H1 (cell line): Measurements from ENCODE around the gene SIRT3. TPM values are rescaled to one million over a fixed set of nuclear protein-coding genes. Genes with fewer than 3 reads are reported as not detected.
A peak's percentile ranks its signal among the peaks of the same experiment; 100 is the strongest.

Experiments used
- CHD2 ChIP-seq: IDR thresholded peaks from 2 replicates; pipeline ENCODE4 v1.6.1; 2012; ENCODE audit warnings: low read length, improper control_type of control experiment
- KDM5A ChIP-seq: fragments of 200-600 bp; IDR thresholded peaks from 2 replicates; pipeline ENCODE4 v1.7.1; 2012; ENCODE audit warnings: mild to moderate bottlenecking, low read length, inconsistent platforms, mixed read lengths
- NANOG ChIP-seq: IDR thresholded peaks from 2 replicates; pipeline ENCODE4 v1.6.1; 2011; ENCODE audit warnings: low read length, low read depth, mild to moderate bottlenecking, inconsistent platforms; ENCODE audit not compliant: insufficient read depth, poor library complexity, severe bottlenecking
- POU5F1 ChIP-seq: IDR thresholded peaks from 2 replicates; pipeline ENCODE4 v1.6.1; 2011; ENCODE audit warnings: low read depth, mild to moderate bottlenecking, low read length, moderate library complexity
- RNF2 ChIP-seq: fragments of 200-900, 300-1000 bp; sonication (generic); IDR thresholded peaks from 2 replicates; pipeline ENCODE4 v1.7.1; 2016; ENCODE audit warnings: borderline replicate concordance, low read depth, mild to moderate bottlenecking, antibody characterized with exemption, low read length; ENCODE audit not compliant: poor library complexity, severe bottlenecking; ENCODE audit errors: missing control alignments
- TAF1 ChIP-seq: IDR thresholded peaks from 2 replicates; pipeline ENCODE4 v1.6.1; 2011; ENCODE audit warnings: mild to moderate bottlenecking, low read depth, low read length
- TCF12 ChIP-seq: IDR thresholded peaks from 2 replicates; pipeline ENCODE4 v1.6.1; 2011; ENCODE audit warnings: low read depth, mild to moderate bottlenecking, low read length
- polyA plus RNA-seq, 7 experiments: library from polyadenylated mRNA; depleted of rRNA in 3 of 7; stranded (reverse) in 5 of 7; unstranded in 2 of 7; fragments of >200 nt in 5 of 7; fragments of 200-250 nt in 2 of 7; gene quantifications; 1 replicate in 5 of 7; 2 replicates in 1 of 7; 4 replicates in 1 of 7; pipeline versions ENCODE4 v1.2.1 to v1.2.3, GENCODE V29; 2011 to 2013; ENCODE audit warnings: missing spikeins in 2 of 7, mixed read lengths in 2 of 7
- total RNA-seq: library from RNA; stranded (reverse); fragmentation: NEBNext Ultra II Directional; extraction: Animal tissue kit (Norgen Biotek cat#: 25700); gene quantifications from 2 replicates; pipeline ENCODE4 v1.2.1, GENCODE V29; 2021
- TF ChIP-seq, protein P1 (sequence below): fragments of 300-600 bp; sonication (generic); IDR thresholded peaks from 2 replicates; pipeline ENCODE4 v1.7.1; 2012; ENCODE audit warnings: low read length, moderate library complexity, mild to moderate bottlenecking, inconsistent platforms; ENCODE audit not compliant: insufficient replicate concordance

SIRT3 gene
- total and polyA plus RNA-seq, 2 of the 8 experiments (the other 6 are each of a cell fraction or from before 2014, with no cell fraction given), result 14.3 to 21.6 TPM

DNA sequence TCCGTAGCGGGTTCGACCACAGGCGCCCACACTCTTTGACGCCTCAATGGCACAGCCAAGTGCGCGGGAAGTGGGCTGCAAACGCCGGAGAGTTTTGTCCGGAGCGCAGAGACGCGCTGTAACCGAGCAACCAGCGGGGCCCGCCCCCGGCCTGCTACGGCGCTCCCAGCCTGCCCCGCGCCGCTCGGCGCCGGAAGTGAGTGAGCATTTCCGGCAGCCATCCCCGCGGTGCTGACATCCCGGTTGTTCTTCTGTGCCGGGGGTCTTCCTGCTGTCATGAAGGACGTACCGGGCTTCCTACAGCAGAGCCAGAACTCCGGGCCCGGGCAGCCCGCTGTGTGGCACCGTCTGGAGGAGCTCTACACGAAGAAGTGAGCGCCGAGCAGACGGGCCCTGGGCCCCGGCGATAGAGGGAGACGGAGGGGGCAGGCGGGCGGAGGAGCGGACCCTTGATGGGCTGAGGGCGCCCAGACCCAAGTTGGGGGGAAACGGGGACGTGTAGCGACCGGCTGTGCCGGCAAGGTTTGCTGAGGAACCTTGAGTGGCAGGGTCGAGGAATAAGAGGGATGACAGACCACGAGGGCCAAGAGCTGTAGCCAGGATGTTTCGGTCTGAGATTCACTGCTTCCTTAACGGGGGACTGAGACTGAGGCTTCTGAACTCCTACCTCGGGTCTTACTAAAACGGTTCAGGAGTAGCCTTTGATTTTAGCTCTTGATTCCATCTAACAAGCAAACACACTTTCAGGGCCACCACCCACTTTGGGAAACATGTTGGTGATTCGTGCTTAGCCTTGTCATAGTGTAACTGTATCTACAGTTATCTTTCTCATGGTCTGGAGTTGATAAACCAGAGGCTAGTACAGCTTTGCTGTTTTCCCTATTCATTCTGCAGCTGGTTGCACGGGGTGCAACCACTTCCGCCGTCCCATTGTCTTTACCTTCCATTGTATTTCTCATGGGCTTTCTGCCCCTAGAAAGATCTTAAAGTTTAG, 929 bp upstream of the SIRT3 start, which contains the start of gene PSMD13 (continued):
- TF ChIP-seq RNF2, result no peak
- TF ChIP-seq KDM5A, result peak; percentile 59
- peak; percentile 59; the same call in 1 of the 2 replicates for TF ChIP-seq TAF1
- no peak for TF ChIP-seq TCF12
- no peak for TF ChIP-seq POU5F1
- TF ChIP-seq, protein P1, sequence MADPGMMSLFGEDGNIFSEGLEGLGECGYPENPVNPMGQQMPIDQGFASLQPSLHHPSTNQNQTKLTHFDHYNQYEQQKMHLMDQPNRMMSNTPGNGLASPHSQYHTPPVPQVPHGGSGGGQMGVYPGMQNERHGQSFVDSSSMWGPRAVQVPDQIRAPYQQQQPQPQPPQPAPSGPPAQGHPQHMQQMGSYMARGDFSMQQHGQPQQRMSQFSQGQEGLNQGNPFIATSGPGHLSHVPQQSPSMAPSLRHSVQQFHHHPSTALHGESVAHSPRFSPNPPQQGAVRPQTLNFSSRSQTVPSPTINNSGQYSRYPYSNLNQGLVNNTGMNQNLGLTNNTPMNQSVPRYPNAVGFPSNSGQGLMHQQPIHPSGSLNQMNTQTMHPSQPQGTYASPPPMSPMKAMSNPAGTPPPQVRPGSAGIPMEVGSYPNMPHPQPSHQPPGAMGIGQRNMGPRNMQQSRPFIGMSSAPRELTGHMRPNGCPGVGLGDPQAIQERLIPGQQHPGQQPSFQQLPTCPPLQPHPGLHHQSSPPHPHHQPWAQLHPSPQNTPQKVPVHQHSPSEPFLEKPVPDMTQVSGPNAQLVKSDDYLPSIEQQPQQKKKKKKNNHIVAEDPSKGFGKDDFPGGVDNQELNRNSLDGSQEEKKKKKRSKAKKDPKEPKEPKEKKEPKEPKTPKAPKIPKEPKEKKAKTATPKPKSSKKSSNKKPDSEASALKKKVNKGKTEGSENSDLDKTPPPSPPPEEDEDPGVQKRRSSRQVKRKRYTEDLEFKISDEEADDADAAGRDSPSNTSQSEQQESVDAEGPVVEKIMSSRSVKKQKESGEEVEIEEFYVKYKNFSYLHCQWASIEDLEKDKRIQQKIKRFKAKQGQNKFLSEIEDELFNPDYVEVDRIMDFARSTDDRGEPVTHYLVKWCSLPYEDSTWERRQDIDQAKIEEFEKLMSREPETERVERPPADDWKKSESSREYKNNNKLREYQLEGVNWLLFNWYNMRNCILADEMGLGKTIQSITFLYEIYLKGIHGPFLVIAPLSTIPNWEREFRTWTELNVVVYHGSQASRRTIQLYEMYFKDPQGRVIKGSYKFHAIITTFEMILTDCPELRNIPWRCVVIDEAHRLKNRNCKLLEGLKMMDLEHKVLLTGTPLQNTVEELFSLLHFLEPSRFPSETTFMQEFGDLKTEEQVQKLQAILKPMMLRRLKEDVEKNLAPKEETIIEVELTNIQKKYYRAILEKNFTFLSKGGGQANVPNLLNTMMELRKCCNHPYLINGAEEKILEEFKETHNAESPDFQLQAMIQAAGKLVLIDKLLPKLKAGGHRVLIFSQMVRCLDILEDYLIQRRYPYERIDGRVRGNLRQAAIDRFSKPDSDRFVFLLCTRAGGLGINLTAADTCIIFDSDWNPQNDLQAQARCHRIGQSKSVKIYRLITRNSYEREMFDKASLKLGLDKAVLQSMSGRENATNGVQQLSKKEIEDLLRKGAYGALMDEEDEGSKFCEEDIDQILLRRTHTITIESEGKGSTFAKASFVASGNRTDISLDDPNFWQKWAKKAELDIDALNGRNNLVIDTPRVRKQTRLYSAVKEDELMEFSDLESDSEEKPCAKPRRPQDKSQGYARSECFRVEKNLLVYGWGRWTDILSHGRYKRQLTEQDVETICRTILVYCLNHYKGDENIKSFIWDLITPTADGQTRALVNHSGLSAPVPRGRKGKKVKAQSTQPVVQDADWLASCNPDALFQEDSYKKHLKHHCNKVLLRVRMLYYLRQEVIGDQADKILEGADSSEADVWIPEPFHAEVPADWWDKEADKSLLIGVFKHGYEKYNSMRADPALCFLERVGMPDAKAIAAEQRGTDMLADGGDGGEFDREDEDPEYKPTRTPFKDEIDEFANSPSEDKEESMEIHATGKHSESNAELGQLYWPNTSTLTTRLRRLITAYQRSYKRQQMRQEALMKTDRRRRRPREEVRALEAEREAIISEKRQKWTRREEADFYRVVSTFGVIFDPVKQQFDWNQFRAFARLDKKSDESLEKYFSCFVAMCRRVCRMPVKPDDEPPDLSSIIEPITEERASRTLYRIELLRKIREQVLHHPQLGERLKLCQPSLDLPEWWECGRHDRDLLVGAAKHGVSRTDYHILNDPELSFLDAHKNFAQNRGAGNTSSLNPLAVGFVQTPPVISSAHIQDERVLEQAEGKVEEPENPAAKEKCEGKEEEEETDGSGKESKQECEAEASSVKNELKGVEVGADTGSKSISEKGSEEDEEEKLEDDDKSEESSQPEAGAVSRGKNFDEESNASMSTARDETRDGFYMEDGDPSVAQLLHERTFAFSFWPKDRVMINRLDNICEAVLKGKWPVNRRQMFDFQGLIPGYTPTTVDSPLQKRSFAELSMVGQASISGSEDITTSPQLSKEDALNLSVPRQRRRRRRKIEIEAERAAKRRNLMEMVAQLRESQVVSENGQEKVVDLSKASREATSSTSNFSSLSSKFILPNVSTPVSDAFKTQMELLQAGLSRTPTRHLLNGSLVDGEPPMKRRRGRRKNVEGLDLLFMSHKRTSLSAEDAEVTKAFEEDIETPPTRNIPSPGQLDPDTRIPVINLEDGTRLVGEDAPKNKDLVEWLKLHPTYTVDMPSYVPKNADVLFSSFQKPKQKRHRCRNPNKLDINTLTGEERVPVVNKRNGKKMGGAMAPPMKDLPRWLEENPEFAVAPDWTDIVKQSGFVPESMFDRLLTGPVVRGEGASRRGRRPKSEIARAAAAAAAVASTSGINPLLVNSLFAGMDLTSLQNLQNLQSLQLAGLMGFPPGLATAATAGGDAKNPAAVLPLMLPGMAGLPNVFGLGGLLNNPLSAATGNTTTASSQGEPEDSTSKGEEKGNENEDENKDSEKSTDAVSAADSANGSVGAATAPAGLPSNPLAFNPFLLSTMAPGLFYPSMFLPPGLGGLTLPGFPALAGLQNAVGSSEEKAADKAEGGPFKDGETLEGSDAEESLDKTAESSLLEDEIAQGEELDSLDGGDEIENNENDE, result no peak
- TF ChIP-seq CHD2, result no peak
- TF ChIP-seq NANOG, result no peak
